HEK293 (cell line): ENCODE data around the gene USP36.

Source experiments
- BCL11A ChIP-seq: fragments of 450-650 bp; formaldehyde crosslinking; IDR thresholded peaks from 2 replicates; pipeline ENCODE4 v1.5.1; 2016; ENCODE audit warnings: low read depth, missing biosample characterization, missing genetic modification characterization
- PRDM1 ChIP-seq: fragments of 450-650 bp; formaldehyde crosslinking; IDR thresholded peaks from 2 replicates; pipeline ENCODE4; 2016; ENCODE audit warnings: missing biosample characterization, missing genetic modification characterization
- YY1 ChIP-seq: fragments of 450-650 bp; formaldehyde crosslinking; IDR thresholded peaks from 2 replicates; pipeline ENCODE4 v1.5.1; 2018; ENCODE audit warnings: missing biosample characterization, missing genetic modification characterization
- ZBTB21 ChIP-seq: fragments of 450-650 bp; formaldehyde crosslinking; IDR thresholded peaks from 2 replicates; pipeline ENCODE4 v1.5.1; 2017; ENCODE audit warnings: missing biosample characterization, missing genetic modification characterization
- ZNF121 ChIP-seq: fragments of 450-650 bp; formaldehyde crosslinking; IDR thresholded peaks from 2 replicates; pipeline ENCODE4 v1.5.1; 2016; ENCODE audit warnings: missing biosample characterization, missing genetic modification characterization
- ZNF48 ChIP-seq: fragments of 450-650 bp; formaldehyde crosslinking; IDR thresholded peaks from 2 replicates; pipeline ENCODE4 v1.5.1; 2016; ENCODE audit warnings: missing biosample characterization, missing genetic modification characterization
- ZNF707 ChIP-seq: fragments of 450-650 bp; formaldehyde crosslinking; IDR thresholded peaks from 2 replicates; pipeline ENCODE4 v1.5.1; 2016; ENCODE audit warnings: missing biosample characterization, missing genetic modification characterization
- ZNF785 ChIP-seq: fragments of 450-650 bp; formaldehyde crosslinking; IDR thresholded peaks from 2 replicates; pipeline ENCODE4 v1.5.1; 2016; ENCODE audit warnings: missing biosample characterization, missing genetic modification characterization
- ZSCAN30 ChIP-seq: fragments of 450-650 bp; IDR thresholded peaks from 2 replicates; pipeline ENCODE4 v1.5.1; 2018; ENCODE audit warnings: missing biosample characterization, mild to moderate bottlenecking, missing genetic modification characterization, moderate library complexity
- TF ChIP-seq, protein P1 (sequence below): fragments of 450-650 bp; formaldehyde crosslinking; IDR thresholded peaks from 2 replicates; pipeline ENCODE4 v1.5.1; 2016; ENCODE audit warnings: missing biosample characterization, missing genetic modification characterization
- TF ChIP-seq, protein P2 (sequence below): fragments of 450-650 bp; formaldehyde crosslinking; IDR thresholded peaks from 2 replicates; pipeline ENCODE4 v1.5.1; 2016; ENCODE audit warnings: missing biosample characterization, missing genetic modification characterization

DNA sequence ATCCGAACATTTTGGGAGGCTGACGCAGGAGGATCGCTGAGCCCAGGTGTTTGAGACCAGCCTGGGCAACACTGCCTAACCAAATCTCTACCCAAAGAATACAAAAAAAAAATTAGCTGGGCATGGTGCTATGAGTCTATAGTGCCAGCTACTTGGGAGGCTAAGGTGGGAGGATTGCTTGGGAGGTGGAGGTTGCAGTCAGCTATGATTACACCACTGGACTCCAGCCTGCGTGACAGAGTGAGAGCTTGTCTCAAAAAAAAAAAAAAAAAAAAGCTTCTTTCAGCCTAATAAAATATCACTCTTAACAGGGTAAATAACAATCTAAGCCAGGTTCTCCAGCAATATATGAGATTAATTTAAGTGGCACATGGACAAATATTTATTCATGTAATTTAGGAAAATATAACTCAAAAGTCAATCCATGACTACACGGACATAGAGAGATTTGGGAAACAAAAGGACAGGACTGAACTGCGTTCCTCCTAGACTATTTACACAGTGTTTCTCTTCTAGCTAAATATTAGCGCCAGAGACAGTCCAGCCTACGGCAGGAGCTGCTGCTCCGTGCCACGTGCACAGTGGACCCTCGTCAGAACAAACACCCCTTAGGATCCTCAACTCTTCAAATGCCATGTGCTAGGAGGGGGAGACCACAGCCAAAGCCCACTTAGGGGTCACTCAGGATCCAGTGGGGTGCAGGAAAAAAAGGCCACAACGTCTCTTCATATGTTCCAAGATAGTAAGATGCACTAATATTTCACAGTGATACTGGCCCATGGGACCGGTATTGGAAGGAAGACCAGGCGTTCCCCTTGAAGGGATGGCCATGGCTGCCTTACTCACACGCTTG, 8.7 kb downstream of the USP36 start:
- TF ChIP-seq ZNF48: no peak
- no peak for TF ChIP-seq ZNF785 (tag by site-specific recombination)
- TF ChIP-seq, protein P1, sequence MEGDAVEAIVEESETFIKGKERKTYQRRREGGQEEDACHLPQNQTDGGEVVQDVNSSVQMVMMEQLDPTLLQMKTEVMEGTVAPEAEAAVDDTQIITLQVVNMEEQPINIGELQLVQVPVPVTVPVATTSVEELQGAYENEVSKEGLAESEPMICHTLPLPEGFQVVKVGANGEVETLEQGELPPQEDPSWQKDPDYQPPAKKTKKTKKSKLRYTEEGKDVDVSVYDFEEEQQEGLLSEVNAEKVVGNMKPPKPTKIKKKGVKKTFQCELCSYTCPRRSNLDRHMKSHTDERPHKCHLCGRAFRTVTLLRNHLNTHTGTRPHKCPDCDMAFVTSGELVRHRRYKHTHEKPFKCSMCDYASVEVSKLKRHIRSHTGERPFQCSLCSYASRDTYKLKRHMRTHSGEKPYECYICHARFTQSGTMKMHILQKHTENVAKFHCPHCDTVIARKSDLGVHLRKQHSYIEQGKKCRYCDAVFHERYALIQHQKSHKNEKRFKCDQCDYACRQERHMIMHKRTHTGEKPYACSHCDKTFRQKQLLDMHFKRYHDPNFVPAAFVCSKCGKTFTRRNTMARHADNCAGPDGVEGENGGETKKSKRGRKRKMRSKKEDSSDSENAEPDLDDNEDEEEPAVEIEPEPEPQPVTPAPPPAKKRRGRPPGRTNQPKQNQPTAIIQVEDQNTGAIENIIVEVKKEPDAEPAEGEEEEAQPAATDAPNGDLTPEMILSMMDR (tag by site-specific recombination): no peak
- TF ChIP-seq, protein P2, sequence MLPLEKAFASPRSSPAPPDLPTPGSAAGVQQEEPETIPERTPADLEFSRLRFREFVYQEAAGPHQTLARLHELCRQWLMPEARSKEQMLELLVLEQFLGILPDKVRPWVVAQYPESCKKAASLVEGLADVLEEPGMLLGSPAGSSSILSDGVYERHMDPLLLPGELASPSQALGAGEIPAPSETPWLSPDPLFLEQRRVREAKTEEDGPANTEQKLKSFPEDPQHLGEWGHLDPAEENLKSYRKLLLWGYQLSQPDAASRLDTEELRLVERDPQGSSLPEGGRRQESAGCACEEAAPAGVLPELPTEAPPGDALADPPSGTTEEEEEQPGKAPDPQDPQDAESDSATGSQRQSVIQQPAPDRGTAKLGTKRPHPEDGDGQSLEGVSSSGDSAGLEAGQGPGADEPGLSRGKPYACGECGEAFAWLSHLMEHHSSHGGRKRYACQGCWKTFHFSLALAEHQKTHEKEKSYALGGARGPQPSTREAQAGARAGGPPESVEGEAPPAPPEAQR (tag by site-specific recombination): no peak
- no peak for TF ChIP-seq ZNF707 (tag by site-specific recombination)
- no peak for TF ChIP-seq ZBTB21 (tag by site-specific recombination)
- no peak for TF ChIP-seq ZNF121 (tag by site-specific recombination)
- TF ChIP-seq PRDM1: no peak
- TF ChIP-seq BCL11A (tag by site-specific recombination): no peak
- TF ChIP-seq YY1 (tag by site-specific recombination): no peak
- no peak for TF ChIP-seq ZSCAN30 (tag by site-specific recombination)
